ENCODE results near the gene CHRM4. TPM values are rescaled to one million over a fixed set of nuclear protein-coding genes. Genes with fewer than 3 reads are reported as not detected.

The CHRM4 gene
- total RNA-seq, 2 donors from 2014 or later: not detected

DNA sequence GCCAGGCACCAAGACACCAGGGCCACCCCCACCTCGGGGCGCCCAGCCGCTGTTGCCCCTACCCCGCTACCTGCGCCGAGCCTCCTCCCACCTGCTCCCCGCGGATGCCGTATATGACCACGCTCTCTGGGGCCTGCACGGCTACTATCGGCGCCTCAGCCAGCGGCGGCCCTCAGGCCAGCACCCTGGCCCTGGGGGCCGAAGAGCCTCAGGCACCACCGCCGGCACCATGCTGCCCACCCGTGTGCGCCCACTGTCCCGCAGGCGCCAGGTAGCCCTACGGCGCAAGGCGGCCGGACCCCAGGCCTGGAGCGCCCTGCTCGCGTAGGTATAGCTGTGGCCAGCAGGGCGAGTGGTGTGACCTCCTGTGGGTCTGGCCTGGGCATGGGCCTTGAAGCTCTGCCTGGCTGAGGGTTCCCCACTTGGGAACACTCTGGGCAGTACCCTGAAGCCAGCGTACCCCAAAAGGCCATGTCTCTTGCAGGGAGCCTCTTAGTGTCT is 24.9 kb downstream of the CHRM4 start:
- TF ChIP-seq, protein P1, sequence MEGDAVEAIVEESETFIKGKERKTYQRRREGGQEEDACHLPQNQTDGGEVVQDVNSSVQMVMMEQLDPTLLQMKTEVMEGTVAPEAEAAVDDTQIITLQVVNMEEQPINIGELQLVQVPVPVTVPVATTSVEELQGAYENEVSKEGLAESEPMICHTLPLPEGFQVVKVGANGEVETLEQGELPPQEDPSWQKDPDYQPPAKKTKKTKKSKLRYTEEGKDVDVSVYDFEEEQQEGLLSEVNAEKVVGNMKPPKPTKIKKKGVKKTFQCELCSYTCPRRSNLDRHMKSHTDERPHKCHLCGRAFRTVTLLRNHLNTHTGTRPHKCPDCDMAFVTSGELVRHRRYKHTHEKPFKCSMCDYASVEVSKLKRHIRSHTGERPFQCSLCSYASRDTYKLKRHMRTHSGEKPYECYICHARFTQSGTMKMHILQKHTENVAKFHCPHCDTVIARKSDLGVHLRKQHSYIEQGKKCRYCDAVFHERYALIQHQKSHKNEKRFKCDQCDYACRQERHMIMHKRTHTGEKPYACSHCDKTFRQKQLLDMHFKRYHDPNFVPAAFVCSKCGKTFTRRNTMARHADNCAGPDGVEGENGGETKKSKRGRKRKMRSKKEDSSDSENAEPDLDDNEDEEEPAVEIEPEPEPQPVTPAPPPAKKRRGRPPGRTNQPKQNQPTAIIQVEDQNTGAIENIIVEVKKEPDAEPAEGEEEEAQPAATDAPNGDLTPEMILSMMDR (IDR thresholded peaks at IDR 0.05): no peak
- TF ChIP-seq POLR2A (IDR thresholded peaks at IDR 0.05): no peak
- Histone ChIP-seq H3K27ac (no peak overlapping the region), H3K4me3 (no peak overlapping the region), H3K9me3 (no peaks in the 10 kb centered on the region), H3K27me3 (no peaks in the 10 kb centered on the region), H3K36me3 (replicated peaks in 1 of 2; ENCODE audit: insufficient read depth in 1 of 2, low read depth in 2 of 2) (peaks cover 0 to 7% of the 10 kb centered on the region in 2 donors), H3K4me1 (peaks cover 27% of the 10 kb centered on the region)
- 89 to 100% methylated on average over 5 to 31 of the region's 31 CpGs for WGBS, 2 donors
- intact Hi-C loops (cut with DNase I): no loop called here
- no peak for ATAC-seq
- DNase-seq: no peak

DNA sequence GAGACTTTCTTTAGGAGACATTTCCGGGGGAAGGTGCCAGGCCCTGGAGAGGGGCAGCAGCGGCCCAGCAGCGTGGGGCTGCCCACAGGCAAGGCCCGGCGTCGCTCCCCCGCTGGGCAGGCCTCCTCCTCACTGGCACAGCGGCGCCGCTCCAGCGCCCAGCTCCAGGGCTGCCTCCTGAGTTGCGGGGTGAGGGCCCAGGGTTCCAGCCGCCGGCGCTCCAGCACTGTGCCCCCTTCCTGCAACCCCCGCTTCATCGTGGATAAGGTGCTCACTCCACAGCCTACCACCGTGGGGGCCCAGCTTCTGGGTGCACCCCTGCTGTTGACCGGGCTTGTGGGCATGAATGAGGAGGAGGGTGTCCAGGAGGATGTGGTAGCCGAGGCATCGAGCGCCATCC is 25.3 kb downstream of the CHRM4 start:
- no peak overlapping the region for H3K4me3 ChIP-seq
- peaks cover 31% of the 10 kb centered on the region for H3K4me1 ChIP-seq
- peaks cover 0 to 7% of the 10 kb centered on the region in 2 donors for H3K36me3 ChIP-seq (replicated peaks in 1 of 2; ENCODE audit: insufficient read depth in 1 of 2, low read depth in 2 of 2)
- 92% methylated on average over 22 of the region's 22 CpGs; no CpG with 5 or more reads in 1 of the 2 donors for WGBS, 2 donors
- no peaks in the 10 kb centered on the region for H3K9me3 ChIP-seq
- no peak overlapping the region for H3K27ac ChIP-seq
- ATAC-seq (no peak), DNase-seq (no peak)
- intact Hi-C loops (cut with DNase I): no loop called here
- TF ChIP-seq POLR2A (IDR thresholded peaks at IDR 0.05): no peak
- TF ChIP-seq, protein P1 (IDR thresholded peaks at IDR 0.05): no peak
- no peaks in the 10 kb centered on the region for H3K27me3 ChIP-seq

DNA sequence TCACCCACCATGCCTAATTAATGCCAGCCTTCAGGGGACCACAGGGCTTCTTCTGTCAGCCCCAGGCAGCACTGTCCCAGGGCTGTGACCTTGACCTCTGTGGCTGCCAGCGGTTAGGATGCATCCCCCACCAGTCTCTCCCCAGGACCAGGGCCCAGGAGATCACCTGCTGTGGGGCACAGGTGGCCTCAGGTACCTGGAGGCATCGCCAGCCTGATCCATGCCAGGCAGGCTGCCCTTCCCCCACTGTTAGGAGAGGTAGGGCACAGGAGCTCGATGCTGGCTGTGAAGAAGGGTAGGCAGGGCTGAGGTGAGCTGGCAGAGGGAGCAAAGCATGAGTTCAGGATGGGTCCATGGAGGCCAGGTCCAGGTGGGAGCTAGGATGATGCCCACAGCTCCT is 26.8 kb downstream of the CHRM4 start:
- Histone ChIP-seq H3K36me3 (replicated peaks in 1 of 2; ENCODE audit: insufficient read depth in 1 of 2, low read depth in 2 of 2) (no peaks in the 10 kb centered on the region), H3K27ac (no peak overlapping the region), H3K4me1 (peaks cover 38% of the 10 kb centered on the region), H3K27me3 (no peaks in the 10 kb centered on the region), H3K9me3 (no peaks in the 10 kb centered on the region), H3K4me3 (no peak overlapping the region)
- TF ChIP-seq POLR2A (IDR thresholded peaks at IDR 0.05): no peak
- TF ChIP-seq, protein P1 (IDR thresholded peaks at IDR 0.05): no peak
- DNase-seq (no peak), ATAC-seq (no peak)
- WGBS, 2 donors: 40 to 80% methylated on average over 1 to 3 of the region's 3 CpGs
- intact Hi-C loops (cut with DNase I): no loop called here

DNA sequence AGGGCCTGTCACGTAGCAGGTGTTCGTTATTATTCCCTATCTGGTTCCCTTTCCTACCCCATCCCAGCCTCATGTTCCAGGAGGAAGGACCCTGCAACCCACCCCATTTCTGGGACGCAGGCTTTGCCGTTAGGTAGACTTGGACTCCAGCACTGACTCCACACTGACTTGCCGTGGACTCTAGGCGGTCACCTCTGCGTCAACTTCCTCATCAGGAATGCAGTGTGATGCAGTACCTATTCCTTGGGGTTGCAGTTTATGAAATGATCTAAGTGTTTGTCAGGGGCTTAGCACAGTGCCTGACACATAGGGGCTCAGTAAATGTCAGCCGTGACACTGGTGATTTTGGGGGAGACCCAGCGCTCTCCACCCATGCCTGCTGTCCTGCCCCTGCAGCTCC is 27.5 kb downstream of the CHRM4 start:
- TF ChIP-seq, protein P1 (IDR thresholded peaks at IDR 0.05): no peak
- TF ChIP-seq POLR2A (IDR thresholded peaks at IDR 0.05): no peak
- intact Hi-C loops (cut with DNase I): no loop called here
- Histone ChIP-seq H3K36me3 (replicated peaks in 1 of 2; ENCODE audit: insufficient read depth in 1 of 2, low read depth in 2 of 2) (no peaks in the 10 kb centered on the region), H3K27me3 (no peaks in the 10 kb centered on the region), H3K27ac (peak overlapping the region in 2 of 4 donors; percentile 58 to 73), H3K9me3 (no peaks in the 10 kb centered on the region), H3K4me1 (peaks cover 38% of the 10 kb centered on the region), H3K4me3 (no peak overlapping the region)
- ATAC-seq (no peak), DNase-seq (no peak)
- 83 to 88% methylated on average over 9 of the region's 9 CpGs for WGBS, 2 donors

DNA sequence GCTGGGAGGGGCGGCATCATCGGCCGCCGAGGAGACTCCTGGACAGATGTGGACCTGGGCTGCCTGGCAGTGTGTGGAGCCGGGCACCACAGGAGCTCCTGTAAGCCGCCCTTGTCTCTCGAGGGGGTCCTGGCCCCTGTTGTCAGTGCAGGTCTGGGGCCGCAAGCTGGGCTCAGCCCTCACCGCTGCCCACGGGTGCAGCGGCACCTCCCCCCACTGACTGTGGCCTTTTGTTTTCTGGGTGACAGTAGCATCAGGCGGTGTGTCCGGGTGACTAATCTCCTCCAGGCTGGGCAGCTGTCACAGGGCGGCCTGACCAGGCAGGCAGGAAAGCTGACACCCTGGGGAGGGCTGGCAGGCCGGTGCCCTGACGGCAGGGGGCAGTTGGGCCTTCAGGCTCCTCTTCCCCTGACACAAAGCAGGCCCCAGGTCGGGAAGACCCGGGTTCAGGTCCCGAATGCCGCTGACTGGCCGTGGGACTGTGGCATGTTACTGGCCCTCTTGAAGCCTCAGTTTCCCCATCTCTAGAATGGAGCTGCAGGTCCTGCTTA is 28.0 kb downstream of the CHRM4 start:
- no peak for TF ChIP-seq POLR2A (IDR thresholded peaks at IDR 0.05)
- TF ChIP-seq, protein P1 (IDR thresholded peaks at IDR 0.05): no peak

More for the DNA sequence above, 28.0 kb downstream of the CHRM4 start:
- H3K27me3 ChIP-seq: no peaks in the 10 kb centered on the region
- DNase-seq: peak in 1 of 4 donors; percentile 38
- H3K9me3 ChIP-seq: no peaks in the 10 kb centered on the region
- no peak overlapping the region for H3K4me3 ChIP-seq
- 64% methylated on average over 21 of the region's 21 CpGs; no CpG with 5 or more reads in 1 of the 2 donors for WGBS, 2 donors
- H3K27ac ChIP-seq: peak overlapping the region in 2 of 4 donors; percentile 58 to 73
- peaks cover 38% of the 10 kb centered on the region for H3K4me1 ChIP-seq
- intact Hi-C loops (cut with DNase I): no loop called here
- H3K36me3 ChIP-seq (replicated peaks in 1 of 2; ENCODE audit: insufficient read depth in 1 of 2, low read depth in 2 of 2): no peaks in the 10 kb centered on the region
- peak; percentile 31 for ATAC-seq

All from body of pancreas (tissue), 4 donors.